IMR-90 (cell line): ENCODE results near the gene ASTN2. TPM values are rescaled to one million over a fixed set of nuclear protein-coding genes. Genes with fewer than 3 reads are reported as not detected.

Experiments
- ATAC-seq: fragments of 200-7000 bp; cut with Tn5 transposase; 2 replicates; pipeline ENCODE4 v1.9.1; 2020; ENCODE audit warnings: low read depth, mild to moderate bottlenecking, moderate library complexity
- BruUV-seq: library from RNA; stranded (reverse); fragments of 400-500 nt; replicated peaks from 2 replicates; lab custom pipeline; 2021; lab: Mats Ljungman, UMichigan
- CTCF ChIA-PET: fragments of 300-600 bp; formaldehyde crosslinking; extraction: SDS; loops from one replicate; lab custom pipeline; 2021; ENCODE audit warnings: antibody characterized with exemption; lab: Yijun Ruan, JAX
- POLR2A ChIA-PET: fragments of 300-600 bp; sonication (Branson Sonifier 250); formaldehyde crosslinking; loops from one replicate; lab custom pipeline; 2022; ENCODE audit warnings: antibody characterized with exemption; ENCODE audit not compliant: unreplicated experiment; lab: Charles Lee
- DNase-seq: peaks from one replicate; pipeline ENCODE4 v3.0.0; 2013
- H2AFZ ChIP-seq: replicated peaks from 2 replicates; pipeline ENCODE3; 2013; ENCODE audit warnings: low read length, mild to moderate bottlenecking; ENCODE audit not compliant: poor library complexity
- H2AK5ac ChIP-seq: 2 replicates; pipeline ENCODE4 v1.6.1; 2013; ENCODE audit warnings: low read depth, low read length, inconsistent platforms
- H2AK9ac ChIP-seq: replicated peaks from 2 replicates; pipeline ENCODE3; 2013; ENCODE audit warnings: mild to moderate bottlenecking, low read depth, low read length, moderate library complexity; ENCODE audit not compliant: poor library complexity
- H2BK120ac ChIP-seq: 2 replicates; pipeline ENCODE4 v1.6.1; 2013; ENCODE audit warnings: low read depth, low read length, inconsistent platforms
- H2BK15ac ChIP-seq: 3 replicates; pipeline ENCODE4 v1.6.1; 2013; ENCODE audit warnings: low read depth, low read length, inconsistent platforms
- H2BK20ac ChIP-seq: 2 replicates; pipeline ENCODE4 v1.6.1; 2013; ENCODE audit warnings: low read depth, mild to moderate bottlenecking, inconsistent platforms, low read length, moderate library complexity
- H2BK5ac ChIP-seq: 2 replicates; pipeline ENCODE4 v1.6.1; 2013; ENCODE audit warnings: mild to moderate bottlenecking, low read depth, low read length, inconsistent platforms; ENCODE audit not compliant: poor library complexity, severe bottlenecking
- H3K14ac ChIP-seq: replicated peaks from 2 replicates; pipeline ENCODE4 v1.6.1; 2013; ENCODE audit warnings: low read depth, low read length, inconsistent platforms
- H3K18ac ChIP-seq: 2 replicates; pipeline ENCODE4 v1.6.1; 2013; ENCODE audit warnings: low read depth, low read length, control low read depth
- H3K23ac ChIP-seq: 2 replicates; pipeline ENCODE4 v1.6.1; 2013; ENCODE audit warnings: low read depth, low read length, inconsistent platforms
- H3K27ac ChIP-seq: 2 replicates; pipeline ENCODE4 v1.5.1; 2013; ENCODE audit warnings: mild to moderate bottlenecking, control low read depth, low read length; ENCODE audit not compliant: insufficient read depth
- H3K27me3 ChIP-seq: 2 replicates; pipeline ENCODE4 v1.6.1; 2013; ENCODE audit warnings: low read length; ENCODE audit not compliant: control insufficient read depth, insufficient read depth
- H3K36me3 ChIP-seq: 2 replicates; pipeline ENCODE4 v1.6.1; 2013; ENCODE audit warnings: low read length, mixed read lengths; ENCODE audit not compliant: control insufficient read depth, insufficient read depth
- H3K4ac ChIP-seq: 2 replicates; pipeline ENCODE4 v1.6.1; 2013; ENCODE audit warnings: low read depth, low read length, inconsistent platforms
- H3K4me1 ChIP-seq: 2 replicates; pipeline ENCODE4 v1.6.1; 2013; ENCODE audit warnings: low read length, mixed read lengths; ENCODE audit not compliant: control insufficient read depth, insufficient read depth
- H3K4me2 ChIP-seq: 2 replicates; pipeline ENCODE4 v1.6.1; 2013; ENCODE audit warnings: low read depth, mild to moderate bottlenecking, control low read depth, low read length, moderate library complexity
- H3K4me3 ChIP-seq: 2 replicates; pipeline ENCODE4 v1.5.1; 2013; ENCODE audit warnings: low read depth, mild to moderate bottlenecking, control low read depth, low read length, moderate library complexity; ENCODE audit not compliant: insufficient read depth
- H3K56ac ChIP-seq: 2 replicates; pipeline ENCODE4 v1.6.1; 2013; ENCODE audit warnings: low read length, inconsistent platforms; ENCODE audit not compliant: insufficient read depth; ENCODE audit errors: extremely low read depth
- H3K79me1 ChIP-seq, 2 experiments: 2 replicates each; pipeline ENCODE4 v1.6.1; 2013; ENCODE audit warnings: low read length in 2 of 2, inconsistent platforms in 1 of 2, low read depth in 1 of 2
- H3K9ac ChIP-seq: 2 replicates; pipeline ENCODE4 v1.6.1; 2013; ENCODE audit warnings: low read depth, low read length, control low read depth
- H3K9me1 ChIP-seq: 2 replicates; pipeline ENCODE4 v1.6.1; 2013; ENCODE audit warnings: low read length, inconsistent platforms; ENCODE audit not compliant: insufficient read depth
- H3K9me3 ChIP-seq: 2 replicates; pipeline ENCODE4 v1.6.1; 2013; ENCODE audit warnings: low read length; ENCODE audit not compliant: control insufficient read depth, insufficient read depth
- H4K20me1 ChIP-seq: 2 replicates; pipeline ENCODE4 v1.6.1; 2013; ENCODE audit warnings: low read length, inconsistent platforms; ENCODE audit not compliant: insufficient read depth
- H4K5ac ChIP-seq: 2 replicates; pipeline ENCODE4 v1.6.1; 2013; ENCODE audit warnings: mild to moderate bottlenecking, low read depth, low read length, control low read depth
- H4K8ac ChIP-seq, 2 experiments: 2 replicates each; pipeline ENCODE4 v1.6.1; 2013; ENCODE audit warnings: low read depth in 2 of 2, low read length in 2 of 2, control low read depth in 1 of 2, inconsistent platforms in 1 of 2
- H4K91ac ChIP-seq: 2 replicates; pipeline ENCODE4 v1.6.1; 2013; ENCODE audit warnings: low read depth, low read length, inconsistent platforms; ENCODE audit not compliant: insufficient read depth
- BHLHE40 ChIP-seq: fragments of 150-350 bp; IDR thresholded peaks from 2 replicates; pipeline ENCODE4 v1.6.1; 2016; ENCODE audit warnings: mild to moderate bottlenecking, low read depth, low read length
- CEBPB ChIP-seq: IDR thresholded peaks from 2 replicates; pipeline ENCODE4 v1.6.1; 2012; ENCODE audit warnings: low read depth, low read length, improper control_type of control experiment
- CTCF ChIP-seq: conservative IDR thresholded peaks from 2 replicates; pipeline ENCODE4 v1.5.1; 2012; ENCODE audit warnings: mild to moderate bottlenecking, low read depth, low read length, improper control_type of control experiment
- ELK1 ChIP-seq: fragments of 150-350 bp; IDR thresholded peaks from 2 replicates; pipeline ENCODE4 v1.6.1; 2016; ENCODE audit warnings: low read depth, mild to moderate bottlenecking, low read length, moderate library complexity, borderline replicate concordance
- MAFK ChIP-seq: IDR thresholded peaks from 2 replicates; pipeline ENCODE4 v1.6.1; 2012; ENCODE audit warnings: low read depth, low read length, improper control_type of control experiment
- MXI1 ChIP-seq: IDR thresholded peaks from 2 replicates; pipeline ENCODE4 v1.6.1; 2012; ENCODE audit warnings: low read depth, mild to moderate bottlenecking, low read length, moderate library complexity, borderline replicate concordance
- RAD21 ChIP-seq: IDR thresholded peaks from 2 replicates; pipeline ENCODE4 v1.6.1; 2012; ENCODE audit warnings: low read length, improper control_type of control experiment
- RCOR1 ChIP-seq: IDR thresholded peaks from 2 replicates; pipeline ENCODE4 v1.6.1; 2012; ENCODE audit warnings: mild to moderate bottlenecking, low read length, improper control_type of control experiment; ENCODE audit not compliant: insufficient replicate concordance
- RFX5 ChIP-seq: IDR thresholded peaks from 2 replicates; pipeline ENCODE4 v1.8.0; 2012; ENCODE audit warnings: low read depth, mild to moderate bottlenecking, low read length, moderate library complexity
- SMC3 ChIP-seq: fragments of 150-350 bp; IDR thresholded peaks from 2 replicates; pipeline ENCODE4 v1.6.1; 2016; ENCODE audit warnings: low read depth, mild to moderate bottlenecking, antibody characterized with exemption, low read length, moderate library complexity
- USF2 ChIP-seq: fragments of 150-350 bp; IDR thresholded peaks from 2 replicates; pipeline ENCODE4 v1.6.1; 2017; ENCODE audit warnings: mild to moderate bottlenecking, antibody characterized with exemption, low read length, low read depth
- WGBS, 2 experiments: methylation state at CpG; one replicate each; pipeline versions ENCODE4 v1.1.5 to v1.1.7; 2013; ENCODE audit warnings: missing lambda C conversion rate in 2 of 2; ENCODE audit not compliant: insufficient read length in 1 of 2; ENCODE audit errors: extremely low coverage in 2 of 2; 5-methylcytosine and 5-hydroxymethylcytosine counted together
- dilution Hi-C: fragments of 300-500 bp; cut with HindIII; formaldehyde crosslinking; loops from one replicate; pipeline ENCODE4 v1.14.3; 2018; ENCODE audit warnings: low sequenced_read_pairs; ENCODE audit not compliant: unreplicated experiment
- in situ Hi-C: fragments of 300-500 bp; cut with MboI; formaldehyde crosslinking; loops from 3 replicates; pipeline ENCODE4 v1.14.3; 2019; ENCODE audit warnings: low sequenced_read_pairs, inconsistent platforms, mixed read lengths
- intact Hi-C: fragments of 100-400 bp; cut with micrococcal nuclease; formaldehyde crosslinking; loops from 2 replicates; pipeline ENCODE4 v1.10.0; 2022
- polyA plus RNA-seq, 3 experiments: library from polyadenylated mRNA; depleted of rRNA; stranded (reverse); fragments of >200 nt; gene quantifications; 2 replicates each; pipeline ENCODE4 v1.2.3, GENCODE V29; 2012; ENCODE audit warnings: low replicate concordance in 1 of 3
- total RNA-seq: library from RNA; depleted of rRNA; stranded (reverse); fragments of >200 nt; gene quantifications from 2 replicates; pipeline ENCODE4 v1.2.3, GENCODE V29; 2012

Gene ASTN2
- total and polyA plus RNA-seq, 2 of the 4 experiments (the other 2 are of a cell fraction), result 3.8 to 6.8 TPM

- H3K9me1 ChIP-seq, result no peaks in the 10 kb centered on the region
- H3K36me3 ChIP-seq, result no peaks in the 10 kb centered on the region
- no peak overlapping the region for H4K91ac ChIP-seq
- no peak overlapping the region for H2BK20ac ChIP-seq
- H3K18ac ChIP-seq, result no peak overlapping the region
- intact Hi-C loops (loop anchor here (5.0 kb wide), 3 partner anchors 192 to 422 kb away; partner anchors contain the start of gene PAPPA), dilution Hi-C loops (no loop called here), in situ Hi-C loops (loop anchor here (5.0 to 10.0 kb wide), 3 partner anchors 419 to 982 kb away; partner anchors contain the start of gene PAPPA)
- BruUV-seq, result no TSS peak
- no peaks in the 10 kb centered on the region for H3K9me3 ChIP-seq
- ChIA-PET POLR2A (no interaction called here), CTCF (no interaction called here)
- H3K23ac ChIP-seq, result no peak overlapping the region
- peak; percentile 13 for DNase-seq
- no peak overlapping the region for H2BK5ac ChIP-seq
- H2BK120ac ChIP-seq, result no peak overlapping the region
- no peaks in the 10 kb centered on the region for H3K79me1 ChIP-seq
- H4K20me1 ChIP-seq, result no peaks in the 10 kb centered on the region
- no peak overlapping the region for H3K27ac ChIP-seq
- H3K27me3 ChIP-seq, result no peaks in the 10 kb centered on the region
- no peak for TF ChIP-seq CEBPB
- TF ChIP-seq MXI1, result no peak
- TF ChIP-seq RAD21, result no peak
- TF ChIP-seq RCOR1, result no peak
- TF ChIP-seq USF2, result no peak
- no peak for TF ChIP-seq CTCF
- no peak for TF ChIP-seq MAFK
- no peak for TF ChIP-seq ELK1
- no peak for TF ChIP-seq BHLHE40
- no peak for TF ChIP-seq SMC3
- no peak for TF ChIP-seq RFX5
- no peak overlapping the region for H4K5ac ChIP-seq
- no peak overlapping the region for H3K4ac ChIP-seq
- no peak overlapping the region for H2AFZ ChIP-seq
- ATAC-seq, result no peak
- no peak overlapping the region for H2AK9ac ChIP-seq
- H2BK15ac ChIP-seq, result no peak overlapping the region
- H3K9ac ChIP-seq, result no peak overlapping the region
- no CpG with 5 or more reads among the region's 1 CpG for WGBS, 2 experiments
- H3K4me2 ChIP-seq, result no peak overlapping the region
- H3K14ac ChIP-seq, result no peak overlapping the region
- H3K4me3 ChIP-seq, result no peak overlapping the region
- H2AK5ac ChIP-seq, result no peak overlapping the region
- peaks cover 5% of the 10 kb centered on the region; the same call in 1 of the 2 replicates for H3K4me1 ChIP-seq
- H4K8ac ChIP-seq, result no peak overlapping the region
- H3K56ac ChIP-seq, result no peak overlapping the region
Observed at GRCh38 chr9:116574027-116574679, 840.7 kb downstream of the ASTN2 start.
